Thymus (tissue), 11 donors: Measurements from ENCODE around the gene GALR3. TPM values are rescaled to one million over a fixed set of nuclear protein-coding genes. Genes with fewer than 3 reads are reported as not detected.

ENCODE experiments used
- DNase-seq, 9 donors: peaks; one replicate each; pipeline ENCODE4 v3.0.0-alpha.2; 2013; ENCODE audit warnings: low spot score in 9 of 9, low read depth in 6 of 9, missing footprints in 1 of 9
- H3K27ac ChIP-seq, 2 donors: one replicate each; pipeline ENCODE4 v1.5.1; 2013; ENCODE audit warnings: control low read depth in 1 of 2, low read depth in 1 of 2, low read length in 1 of 2, mild to moderate bottlenecking in 1 of 2, moderate library complexity in 1 of 2
- H3K27me3 ChIP-seq, 2 donors: one replicate each; pipeline ENCODE4 v1.5.1; 2013; ENCODE audit warnings: low read length in 1 of 2; ENCODE audit not compliant: control insufficient read depth in 2 of 2, insufficient read depth in 1 of 2
- H3K36me3 ChIP-seq, 2 donors: one replicate each; pipeline ENCODE4 v1.5.1; 2013; ENCODE audit warnings: low read length in 1 of 2, mild to moderate bottlenecking in 1 of 2, moderate library complexity in 1 of 2; ENCODE audit not compliant: control insufficient read depth in 2 of 2, insufficient read depth in 2 of 2
- H3K4me1 ChIP-seq, 2 donors: one replicate each; pipeline ENCODE4 v1.5.1; 2013; ENCODE audit warnings: low read length in 2 of 2; ENCODE audit not compliant: control insufficient read depth in 2 of 2, insufficient read depth in 2 of 2
- H3K4me3 ChIP-seq, 2 donors: one replicate each; pipeline ENCODE4 v1.5.1; 2013; ENCODE audit warnings: low read length in 2 of 2, control low read depth in 1 of 2, mild to moderate bottlenecking in 1 of 2
- H3K9me3 ChIP-seq, 2 donors: one replicate each; pipeline ENCODE4 v1.5.1; 2013; ENCODE audit warnings: low read length in 1 of 2, mild to moderate bottlenecking in 1 of 2; ENCODE audit not compliant: control insufficient read depth in 2 of 2, insufficient read depth in 1 of 2
- WGBS: extraction: QIAGEN DNeasy Blood & Tissue Kit; methylation state at CpG from one replicate; pipeline ENCODE4 v1.1.7; 2013; 5-methylcytosine and 5-hydroxymethylcytosine counted together
- polyA plus RNA-seq: library from polyadenylated mRNA; stranded (reverse); fragments of 200-250 nt; gene quantifications from one replicate; pipeline ENCODE4 v1.2.3, GENCODE V29; 2013
- total RNA-seq: library from RNA; stranded (reverse); fragments of 120-200 nt; gene quantifications from one replicate; pipeline ENCODE4 v1.2.4, GENCODE V29; 2013
- donor health status: healthy.

The GALR3 gene
- total and polyA plus RNA-seq, 2 donors: not detected

DNA sequence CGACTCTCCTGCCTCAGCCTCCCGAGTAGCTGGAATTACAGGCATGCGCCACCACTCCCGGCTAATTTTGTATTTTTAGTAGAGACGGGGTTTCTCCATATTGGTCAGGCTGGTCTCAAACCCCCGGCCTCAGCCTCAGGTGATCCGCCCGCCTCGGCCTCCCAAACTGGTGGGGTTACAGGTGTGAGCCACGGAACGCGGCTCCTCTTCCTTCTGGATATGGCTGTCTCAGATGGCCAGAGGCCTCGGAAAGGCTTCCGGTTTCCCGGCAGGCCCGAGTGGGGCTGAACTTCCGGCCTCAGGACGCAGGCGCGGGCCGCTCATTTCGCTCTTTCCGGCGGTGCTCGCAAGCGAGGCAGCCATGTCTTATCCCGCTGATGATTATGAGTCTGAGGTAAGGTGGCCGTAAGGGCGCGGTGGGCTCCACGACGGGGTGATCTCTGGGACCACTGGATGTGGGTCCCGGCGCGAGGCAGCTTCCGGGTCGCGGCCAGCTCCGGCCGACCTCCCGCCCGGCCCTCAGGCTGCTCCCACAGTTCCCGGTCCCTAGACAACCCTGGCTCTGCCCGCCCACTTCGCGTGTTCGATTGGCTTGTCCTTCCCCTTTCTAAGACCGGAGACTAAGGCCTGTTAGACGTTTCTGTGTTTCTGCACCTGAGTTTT lies 26.0 kb downstream of the GALR3 start, which contains the start of gene EIF3L:
TSS of gene EIF3L (plus strand) at position 331 of the 663 bp plus-strand sequence. CDS start at position 362, 31 bp downstream.
- H3K4me1 ChIP-seq: peaks cover 11 to 16% of the 10 kb centered on the region in 2 donors
- H3K4me3 ChIP-seq: peak within 1 kb of the TSS; percentile 93 to 98
- peaks cover 20 to 29% of the 10 kb centered on the region in 2 donors for H3K36me3 ChIP-seq
- H3K9me3 ChIP-seq: peaks cover 0 to 7% of the 10 kb centered on the region in 2 donors
- under 1% methylated on average over 49 of the region's 49 CpGs for WGBS
- H3K27ac ChIP-seq: peak within 1 kb of the TSS; percentile 74 to 90
- DNase-seq: peak; percentile 68 to 92 (median 79)
- no peaks in the 10 kb centered on the region for H3K27me3 ChIP-seq

DNA sequence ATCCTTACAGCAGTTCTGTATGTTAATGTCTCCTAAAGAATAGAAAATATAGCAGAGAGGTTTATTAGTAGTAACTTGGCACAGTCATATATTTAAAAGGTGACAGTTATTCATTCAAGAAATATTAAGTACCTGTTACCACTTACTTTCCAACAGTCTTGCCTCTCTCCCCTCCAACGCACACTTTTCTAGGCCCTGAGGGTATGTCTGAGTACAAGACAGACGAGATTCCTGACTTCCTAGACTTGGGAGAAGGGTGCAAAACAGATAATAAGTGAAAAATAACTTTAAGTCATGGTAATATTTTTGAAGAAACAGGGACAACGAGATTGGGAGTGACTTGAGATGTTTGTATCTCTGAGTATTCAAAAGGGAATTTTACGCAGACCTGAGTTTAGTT lies 27.6 kb downstream of the GALR3 start:
- H3K9me3 ChIP-seq: peaks cover 0 to 4% of the 10 kb centered on the region in 2 donors
- no peak for DNase-seq
- no peak overlapping the region for H3K27ac ChIP-seq
- H3K36me3 ChIP-seq: peaks cover 34 to 45% of the 10 kb centered on the region in 2 donors
- no peak overlapping the region for H3K4me3 ChIP-seq
- H3K27me3 ChIP-seq: no peaks in the 10 kb centered on the region
- 96% methylated on average over 4 of the region's 4 CpGs for WGBS
- H3K4me1 ChIP-seq: peaks cover 11 to 16% of the 10 kb centered on the region in 2 donors

DNA sequence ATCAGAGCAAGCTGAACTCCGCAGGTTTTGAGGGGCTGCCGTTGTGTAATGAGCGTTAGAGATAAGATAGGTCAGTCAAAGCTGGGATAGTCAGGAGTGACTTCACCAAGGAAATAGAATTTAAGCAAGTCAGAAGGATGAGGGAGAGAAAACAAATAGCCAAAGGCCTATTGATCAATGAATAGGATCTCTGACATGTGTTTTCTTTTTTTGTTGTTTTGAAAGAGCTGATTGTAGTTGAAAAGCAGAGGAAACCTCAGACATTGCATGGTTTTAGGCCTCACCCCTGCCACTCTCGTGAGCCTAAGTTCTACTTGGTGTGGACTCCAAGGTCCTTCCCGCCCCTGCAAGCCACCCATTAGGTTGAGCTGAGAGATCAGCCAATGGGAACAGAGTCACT lies 29.2 kb downstream of the GALR3 start:
- Histone ChIP-seq H3K4me1 (peaks cover 11 to 16% of the 10 kb centered on the region in 2 donors), H3K27me3 (no peaks in the 10 kb centered on the region), H3K9me3 (peaks cover 0 to 4% of the 10 kb centered on the region in 2 donors), H3K4me3 (no peak overlapping the region), H3K27ac (no peak overlapping the region), H3K36me3 (peaks cover 41 to 55% of the 10 kb centered on the region in 2 donors)
- WGBS: 97% methylated on average over 5 of the region's 5 CpGs
- DNase-seq: no peak

DNA sequence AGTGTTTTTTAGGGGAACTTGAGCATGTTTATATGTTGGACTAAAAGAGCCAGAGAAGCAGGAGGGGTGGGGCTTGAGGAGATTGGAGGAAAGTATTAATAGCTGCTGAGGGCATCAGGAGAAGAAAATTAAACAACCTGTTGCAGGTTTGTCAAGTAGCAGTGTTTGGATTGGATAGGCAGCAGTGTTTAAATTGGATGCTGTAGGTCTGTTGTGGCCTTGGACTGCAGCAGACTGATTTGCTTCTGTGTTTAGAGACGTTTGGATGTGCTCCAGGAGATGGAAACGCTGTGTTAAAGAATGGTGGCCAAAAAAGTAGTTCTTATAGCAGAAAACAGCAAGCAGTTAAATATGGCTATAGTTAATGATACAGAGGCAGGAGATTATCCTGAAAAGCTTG lies 31.8 kb downstream of the GALR3 start:
- DNase-seq: no peak
- Histone ChIP-seq H3K36me3 (peaks cover 56 to 77% of the 10 kb centered on the region in 2 donors), H3K4me1 (peaks cover 5% of the 10 kb centered on the region in 2 donors), H3K27ac (no peak overlapping the region), H3K4me3 (no peak overlapping the region), H3K27me3 (no peaks in the 10 kb centered on the region), H3K9me3 (no peaks in the 10 kb centered on the region)
- WGBS: 89% methylated on average over 2 of the region's 2 CpGs

DNA sequence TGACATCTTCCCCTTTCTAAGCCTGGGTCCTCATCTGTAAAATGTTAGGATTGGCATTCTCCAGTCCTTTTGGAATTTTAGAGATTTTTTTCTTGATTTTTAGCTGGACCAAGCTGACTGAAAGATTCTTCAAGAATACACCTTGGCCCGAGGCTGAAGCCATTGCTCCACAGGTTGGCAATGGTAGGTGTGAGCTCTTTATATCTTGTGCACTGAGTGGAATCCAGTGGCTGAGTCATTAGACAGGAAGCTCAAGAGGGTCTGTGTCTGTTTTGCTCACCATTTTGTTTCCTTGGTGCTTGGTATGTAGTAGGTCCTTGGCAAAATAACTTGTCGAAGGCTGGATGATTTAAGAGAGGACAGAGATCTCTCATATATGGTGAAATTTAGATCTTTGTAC lies 32.3 kb downstream of the GALR3 start:
- DNase-seq: no peak
- no peaks in the 10 kb centered on the region for H3K27me3 ChIP-seq
- peaks cover 60 to 82% of the 10 kb centered on the region in 2 donors for H3K36me3 ChIP-seq
- no peaks in the 10 kb centered on the region for H3K9me3 ChIP-seq
- H3K4me3 ChIP-seq: no peak overlapping the region
- H3K27ac ChIP-seq: no peak overlapping the region
- peaks cover under 1% of the 10 kb centered on the region in 2 donors for H3K4me1 ChIP-seq
- 97% methylated on average over 2 of the region's 2 CpGs for WGBS

DNA sequence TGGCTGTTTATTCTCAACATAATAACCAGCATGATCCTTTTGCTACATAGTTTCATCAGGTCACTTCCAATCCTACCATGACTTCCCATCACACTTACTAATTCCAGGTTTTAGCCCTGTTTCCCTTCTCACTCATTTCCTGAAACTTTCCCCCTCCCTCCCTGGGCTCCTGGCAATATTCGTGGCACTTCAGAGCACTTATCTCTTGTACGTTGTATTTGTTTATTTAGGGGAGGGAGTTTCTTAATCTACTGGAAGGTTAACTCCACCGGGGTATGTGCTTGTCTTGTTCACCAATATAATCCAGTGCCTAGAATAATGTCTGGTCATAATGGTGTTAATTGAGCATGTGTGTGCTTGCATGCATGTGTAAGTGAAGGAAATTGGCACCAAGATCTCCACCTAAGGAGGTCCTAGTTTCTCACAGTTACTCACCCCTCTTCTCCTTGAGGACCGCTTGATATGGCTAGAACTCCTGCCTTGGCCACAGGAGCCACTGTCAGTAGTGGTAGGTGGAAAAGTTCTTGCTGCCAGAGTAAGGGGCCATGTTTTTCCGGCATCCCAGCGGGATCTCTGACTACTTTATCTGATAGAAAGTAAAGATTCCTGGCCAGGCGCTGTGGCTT lies 37.7 kb downstream of the GALR3 start:
- H3K4me3 ChIP-seq: no peak overlapping the region
- H3K27me3 ChIP-seq: no peaks in the 10 kb centered on the region
- DNase-seq: no peak
- no peak overlapping the region for H3K27ac ChIP-seq
- peaks cover 67 to 87% of the 10 kb centered on the region in 2 donors for H3K36me3 ChIP-seq
- H3K9me3 ChIP-seq: no peaks in the 10 kb centered on the region
- WGBS: 97% methylated on average over 7 of the region's 7 CpGs
- no peaks in the 10 kb centered on the region for H3K4me1 ChIP-seq

DNA sequence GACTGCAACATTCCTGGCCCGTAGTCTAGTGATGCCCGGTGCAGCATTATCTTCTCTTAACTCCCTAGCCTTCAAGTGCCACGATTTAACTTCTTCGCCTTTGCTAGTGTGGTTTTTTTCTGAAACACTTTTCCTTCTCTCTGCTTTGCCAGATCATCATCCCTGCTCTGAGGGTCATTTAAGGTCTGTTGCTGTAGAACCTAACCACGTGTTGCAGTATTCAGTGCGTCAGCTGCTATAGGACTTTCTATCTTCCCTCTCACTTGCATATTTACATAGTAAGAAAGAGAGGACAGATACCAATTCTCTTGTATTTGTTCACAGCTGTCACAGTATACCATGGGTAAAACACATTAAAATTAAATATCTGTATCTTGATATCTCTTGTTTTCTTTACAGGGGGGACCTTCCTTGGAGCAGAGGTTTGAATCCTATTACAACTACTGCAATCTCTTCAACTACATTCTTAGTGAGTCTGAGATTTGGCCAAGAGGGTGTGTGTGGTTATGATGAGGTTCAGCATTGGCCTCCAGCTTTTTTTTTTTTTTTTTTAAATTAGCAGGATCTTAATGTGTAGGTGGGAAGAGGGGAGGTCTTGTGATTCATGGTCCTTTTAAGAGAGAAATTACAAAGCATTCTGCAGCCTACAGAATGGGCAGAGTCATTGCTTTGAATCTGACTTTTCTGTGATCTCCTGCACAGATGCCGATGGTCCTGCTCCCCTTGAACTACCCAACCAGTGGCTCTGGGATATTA lies 39.6 kb downstream of the GALR3 start:
- no peaks in the 10 kb centered on the region for H3K27me3 ChIP-seq
- H3K36me3 ChIP-seq: peaks cover 63 to 88% of the 10 kb centered on the region in 2 donors
- DNase-seq: no peak
- WGBS: 97% methylated on average over 7 of the region's 7 CpGs
- H3K4me3 ChIP-seq: no peak overlapping the region
- H3K4me1 ChIP-seq: no peaks in the 10 kb centered on the region
- no peaks in the 10 kb centered on the region for H3K9me3 ChIP-seq
- H3K27ac ChIP-seq: no peak overlapping the region

DNA sequence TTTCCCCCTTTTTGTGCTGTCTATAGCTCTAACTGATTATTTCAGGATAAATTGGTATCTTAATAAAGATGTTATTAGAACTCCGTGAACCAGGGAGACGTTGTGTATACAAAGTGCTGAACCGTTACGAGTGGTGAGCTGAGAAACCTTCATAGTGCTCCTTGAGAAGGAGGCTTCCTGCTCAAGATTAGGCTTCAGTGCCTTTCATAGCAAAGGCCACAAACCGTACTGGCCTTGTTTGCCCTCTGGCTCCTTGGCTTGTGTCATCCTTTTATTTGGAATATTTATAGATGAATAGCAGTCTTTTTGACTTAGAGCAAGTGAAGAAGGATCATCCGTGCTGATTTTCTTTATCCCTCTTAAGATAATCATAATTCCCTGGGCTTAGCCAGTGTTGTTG lies 42.3 kb downstream of the GALR3 start:
- H3K36me3 ChIP-seq: peaks cover 64 to 82% of the 10 kb centered on the region in 2 donors
- 98% methylated on average over 6 of the region's 6 CpGs for WGBS
- no peak overlapping the region for H3K4me3 ChIP-seq
- no peak overlapping the region for H3K27ac ChIP-seq
- no peaks in the 10 kb centered on the region for H3K9me3 ChIP-seq
- H3K4me1 ChIP-seq: no peaks in the 10 kb centered on the region
- H3K27me3 ChIP-seq: no peaks in the 10 kb centered on the region
- no peak for DNase-seq

DNA sequence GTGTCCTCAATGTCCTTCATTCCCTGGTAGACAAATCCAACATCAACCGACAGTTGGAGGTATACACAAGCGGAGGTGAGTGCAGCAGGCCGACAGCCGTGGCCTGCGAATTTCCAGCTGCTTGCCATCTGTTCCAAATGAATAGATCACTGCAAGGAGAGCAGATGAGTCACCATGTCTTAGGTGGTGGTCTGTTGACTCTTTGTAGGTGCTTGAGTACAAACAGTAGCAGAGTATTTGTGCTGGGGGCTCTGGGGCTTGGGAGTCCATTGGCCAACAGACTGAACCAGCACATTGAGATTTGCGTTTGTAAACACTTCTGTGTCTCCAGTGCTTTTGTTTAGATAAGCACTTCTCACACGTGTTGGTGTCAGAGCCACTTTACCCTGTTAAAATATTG lies 47.1 kb downstream of the GALR3 start:
- Histone ChIP-seq H3K4me1 (no peaks in the 10 kb centered on the region), H3K27me3 (no peaks in the 10 kb centered on the region), H3K36me3 (peaks cover 65 to 80% of the 10 kb centered on the region in 2 donors), H3K9me3 (no peaks in the 10 kb centered on the region), H3K4me3 (no peak overlapping the region), H3K27ac (no peak overlapping the region)
- WGBS: 89% methylated on average over 7 of the region's 7 CpGs
- no peak for DNase-seq
